Stomach (tissue), 9 donors: ENCODE data around the gene LOXL3. TPM values are rescaled to one million over a fixed set of nuclear protein-coding genes. Genes with fewer than 3 reads are reported as not detected.

ENCODE experiments used
- DNase-seq, 2 donors: peaks; one replicate each; pipeline versions ENCODE4 v3.0.0 to v3.0.0-alpha.2; 2013 to 2019
- H3K27ac ChIP-seq, 5 donors: fragments of 200-600 bp in 4 of 5; sonication (generic) in 4 of 5; one replicate each; pipeline ENCODE4 v1.5.1; 2013 to 2019; ENCODE audit warnings: mild to moderate bottlenecking in 1 of 5, moderate library complexity in 1 of 5
- H3K27me3 ChIP-seq, 3 donors: fragments of 200-600 bp; sonication (generic); one replicate each; pipeline ENCODE4 v1.5.1; 2017 to 2019; ENCODE audit warnings: mixed run types in 1 of 3
- H3K36me3 ChIP-seq, 4 donors: fragments of 200-600 bp; sonication (generic); 1 replicate in 3 of 4; 2 replicates in 1 of 4; pipeline ENCODE4 v1.5.1; 2016 to 2019
- H3K4me1 ChIP-seq, 4 donors: fragments of 200-600 bp; sonication (generic); one replicate each; pipeline ENCODE4 v1.5.1; 2016 to 2019
- H3K4me3 ChIP-seq, 4 donors: fragments of 200-600 bp; sonication (generic) in 3 of 4; one replicate each; pipeline ENCODE4 v1.5.1; 2016 to 2019; ENCODE audit warnings: mild to moderate bottlenecking in 1 of 4
- H3K9me3 ChIP-seq, 4 donors: fragments of 200-600 bp; sonication (generic); one replicate each; pipeline ENCODE4 v1.5.1; 2016 to 2019
- EP300 ChIP-seq: sonication (generic); formaldehyde crosslinking; IDR thresholded peaks from one replicate; pipeline ENCODE4 v1.6.1; 2017; ENCODE audit warnings: antibody characterized with exemption
- POLR2A ChIP-seq, 4 donors: fragments of 450-650 bp; IDR thresholded peaks; one replicate each; pipeline ENCODE4 v1.6.1; 2016; ENCODE audit warnings: antibody characterized with exemption in 4 of 4, control low read depth in 2 of 4, mild to moderate bottlenecking in 1 of 4, moderate library complexity in 1 of 4
- POLR2AphosphoS5 ChIP-seq, 3 donors: sonication (generic); formaldehyde crosslinking; IDR thresholded peaks; one replicate each; pipeline ENCODE4 v1.6.1; 2016; ENCODE audit warnings: antibody characterized with exemption in 3 of 3
- WGBS, 5 donors: extraction: QIAGEN DNeasy Blood & Tissue Kit in 3 of 5; methylation state at CpG; one replicate each; pipeline versions ENCODE4 v1.1.5 to v1.1.7; 2013 to 2018; 5-methylcytosine and 5-hydroxymethylcytosine counted together
- intact Hi-C: fragments of 100-400 bp; cut with DNase I; formaldehyde crosslinking; loops from one replicate; pipeline ENCODE4 v1.15.1; 2023; ENCODE audit warnings: low total_unique reads
- polyA plus RNA-seq, 3 donors: library from polyadenylated mRNA; stranded (reverse); fragments of 200-250 nt; gene quantifications; one replicate each; pipeline ENCODE4 v1.2.3, GENCODE V29; 2013
- total RNA-seq, 5 donors: library from RNA; depleted of rRNA; stranded (reverse); fragments of >200 nt; gene quantifications; one replicate each; pipeline versions ENCODE4 v1.1.0 to v1.2.3, GENCODE V29; 2014 to 2016
- TF ChIP-seq, protein P1 (sequence below), 7 experiments: fragments of 450-650 bp in 4 of 7; fragments of 200-600 bp in 3 of 7; sonication (generic) in 3 of 7; IDR thresholded peaks; one replicate each; pipeline ENCODE4 v1.5.1; 2016 to 2019; ENCODE audit warnings: antibody characterized with exemption in 7 of 7, control low read depth in 2 of 7, mild to moderate bottlenecking in 1 of 7
- donor health status: healthy with polysubstance abuse.
- donor health status: Bipolar disorder and iron deficiency.
- donor health status: healthy.

LOXL3 gene
- total and polyA plus RNA-seq, 8 donors: 0.76 to 49.0 (median 1.4) TPM

DNA sequence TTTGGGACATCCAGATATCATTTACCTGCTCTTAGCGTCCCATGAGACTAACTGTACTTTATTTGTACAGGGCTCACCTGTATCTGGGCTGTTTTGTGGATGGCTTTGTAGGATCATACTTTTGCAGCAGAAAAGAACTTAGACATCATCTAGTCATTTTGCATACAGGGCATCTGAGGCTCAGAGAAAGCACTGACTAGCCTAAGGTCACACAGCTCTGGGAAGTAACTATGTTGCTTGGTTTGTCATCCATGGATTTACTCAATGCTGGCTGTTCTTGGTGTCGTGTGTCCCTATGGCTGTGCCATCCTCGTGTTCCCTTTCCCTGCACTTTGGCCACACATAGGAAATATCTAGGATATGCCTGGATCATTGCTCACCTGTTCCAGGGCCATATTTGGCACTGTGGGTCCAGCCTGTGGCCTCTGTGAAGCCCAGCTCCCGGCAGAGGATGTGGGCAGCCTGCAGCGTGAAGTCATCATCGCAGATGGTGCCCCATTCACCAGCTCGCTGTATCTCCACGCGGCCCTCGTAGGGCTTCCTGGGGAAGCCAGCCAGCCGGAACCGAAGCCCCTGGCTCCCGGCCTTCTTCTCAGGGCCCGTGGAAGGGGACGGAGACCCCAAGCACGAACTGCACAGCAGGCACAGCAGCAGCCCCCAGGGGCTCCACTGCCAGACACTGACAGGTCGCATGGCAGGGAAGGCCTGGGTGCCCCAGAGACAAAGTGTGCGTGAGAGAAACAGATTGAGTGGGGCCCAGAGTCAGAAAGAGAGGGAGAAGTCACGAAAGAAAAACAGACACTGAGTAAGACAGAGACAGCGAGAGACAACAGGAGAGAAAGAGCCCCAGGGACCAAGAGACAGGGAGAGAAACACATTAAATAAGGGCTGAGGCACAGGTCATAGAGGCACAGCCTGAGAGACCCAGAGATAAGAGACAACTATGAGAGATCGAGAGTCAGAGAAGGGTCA, 1.5 kb downstream of the LOXL3 start:
- TF ChIP-seq, protein P1, sequence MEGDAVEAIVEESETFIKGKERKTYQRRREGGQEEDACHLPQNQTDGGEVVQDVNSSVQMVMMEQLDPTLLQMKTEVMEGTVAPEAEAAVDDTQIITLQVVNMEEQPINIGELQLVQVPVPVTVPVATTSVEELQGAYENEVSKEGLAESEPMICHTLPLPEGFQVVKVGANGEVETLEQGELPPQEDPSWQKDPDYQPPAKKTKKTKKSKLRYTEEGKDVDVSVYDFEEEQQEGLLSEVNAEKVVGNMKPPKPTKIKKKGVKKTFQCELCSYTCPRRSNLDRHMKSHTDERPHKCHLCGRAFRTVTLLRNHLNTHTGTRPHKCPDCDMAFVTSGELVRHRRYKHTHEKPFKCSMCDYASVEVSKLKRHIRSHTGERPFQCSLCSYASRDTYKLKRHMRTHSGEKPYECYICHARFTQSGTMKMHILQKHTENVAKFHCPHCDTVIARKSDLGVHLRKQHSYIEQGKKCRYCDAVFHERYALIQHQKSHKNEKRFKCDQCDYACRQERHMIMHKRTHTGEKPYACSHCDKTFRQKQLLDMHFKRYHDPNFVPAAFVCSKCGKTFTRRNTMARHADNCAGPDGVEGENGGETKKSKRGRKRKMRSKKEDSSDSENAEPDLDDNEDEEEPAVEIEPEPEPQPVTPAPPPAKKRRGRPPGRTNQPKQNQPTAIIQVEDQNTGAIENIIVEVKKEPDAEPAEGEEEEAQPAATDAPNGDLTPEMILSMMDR (IDR thresholded peaks at IDR 0.05): no peak
- TF ChIP-seq EP300: no peak
- TF ChIP-seq POLR2AphosphoS5 (IDR thresholded peaks at IDR 0.05): no peak
- Histone ChIP-seq H3K27me3 (peaks cover 0 to 5% (median 0%) of the 10 kb centered on the region in 3 donors), H3K27ac (no peak overlapping the region), H3K4me1 (peaks cover 14 to 66% (median 43%) of the 10 kb centered on the region in 4 donors), H3K4me3 (no peak overlapping the region), H3K36me3 (peaks cover 8 to 14% (median 10%) of the 10 kb centered on the region in 4 donors), H3K9me3 (no peaks in the 10 kb centered on the region)
- intact Hi-C loops: no loop called here
- no peak for DNase-seq
- WGBS, 5 donors: 78 to 90% (median 85%) methylated on average over 12 to 21 of the region's 21 CpGs

- peaks cover 0 to 5% (median 0%) of the 10 kb centered on the region in 3 donors for H3K27me3 ChIP-seq
- H3K4me1 ChIP-seq: peaks cover 14 to 59% (median 43%) of the 10 kb centered on the region in 4 donors
- TF ChIP-seq POLR2AphosphoS5 (IDR thresholded peaks at IDR 0.05) (no peak), POLR2A (IDR thresholded peaks at IDR 0.05) (no peak), EP300 (no peak)
- TF ChIP-seq, protein P1 (IDR thresholded peaks at IDR 0.05): no peak
- H3K36me3 ChIP-seq: peaks cover 3 to 8% (median 4%) of the 10 kb centered on the region in 4 donors
- DNase-seq: no peak
- intact Hi-C loops: no loop called here
- no peak overlapping the region for H3K27ac ChIP-seq
- no peaks in the 10 kb centered on the region for H3K9me3 ChIP-seq
- no peak overlapping the region for H3K4me3 ChIP-seq
Measured at GRCh38 chr2:74551530-74551929, 2.2 kb downstream of the LOXL3 start.

DNA sequence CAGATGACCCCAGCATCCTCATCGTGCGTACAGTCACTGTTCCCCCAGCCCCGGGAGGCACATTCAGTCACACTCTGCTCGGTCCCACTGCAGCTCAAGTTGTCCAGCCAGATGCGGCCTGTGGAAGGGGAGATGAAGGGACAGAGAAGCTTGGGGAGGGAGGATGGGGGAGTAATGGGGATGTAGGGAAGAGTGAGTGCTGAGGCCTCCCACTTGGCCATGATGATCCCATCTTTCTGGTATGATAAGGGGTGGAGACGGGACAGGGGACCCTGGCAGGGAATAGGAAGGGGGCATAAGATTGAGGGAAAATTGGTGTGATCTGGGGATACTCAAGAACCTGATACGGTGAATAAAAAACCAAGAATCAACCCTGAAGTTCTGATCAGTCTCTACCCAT, 3.5 kb downstream of the LOXL3 start:
- Histone ChIP-seq H3K27me3 (peaks cover 0 to 5% (median 0%) of the 10 kb centered on the region in 3 donors), H3K4me3 (no peak overlapping the region), H3K9me3 (no peaks in the 10 kb centered on the region), H3K27ac (no peak overlapping the region), H3K4me1 (peaks cover 14 to 46% (median 36%) of the 10 kb centered on the region in 4 donors), H3K36me3 (no peaks in the 10 kb centered on the region)
- no peak for DNase-seq
- 89 to 91% (median 91%) methylated on average over 7 of the region's 7 CpGs for WGBS, 5 donors
- TF ChIP-seq POLR2AphosphoS5 (IDR thresholded peaks at IDR 0.05): no peak
- TF ChIP-seq POLR2A (IDR thresholded peaks at IDR 0.05): no peak
- TF ChIP-seq EP300: no peak
- TF ChIP-seq, protein P1 (IDR thresholded peaks at IDR 0.05): no peak
- intact Hi-C loops: no loop called here

- peak overlapping the region; percentile 71 to 80 (median 76) for H3K27ac ChIP-seq
- H3K4me1 ChIP-seq: peaks cover 14 to 43% (median 29%) of the 10 kb centered on the region in 4 donors
- no peaks in the 10 kb centered on the region for H3K9me3 ChIP-seq
- intact Hi-C loops: no loop called here
- DNase-seq: peak; percentile 70 to 90
- no peaks in the 10 kb centered on the region for H3K36me3 ChIP-seq
- H3K4me3 ChIP-seq: peak overlapping the region; percentile 47 to 63 (median 59)
- WGBS, 5 donors: 3 to 10% (median 4%) methylated on average over 18 to 85 of the region's 85 CpGs
- TF ChIP-seq, protein P1 (IDR thresholded peaks at IDR 0.05): no peak
- no peak for TF ChIP-seq EP300
- TF ChIP-seq POLR2A (IDR thresholded peaks at IDR 0.05): no peak
- peak in 1 of 3 donors; percentile 33 for TF ChIP-seq POLR2AphosphoS5 (IDR thresholded peaks at IDR 0.05)
- peaks cover 0 to 5% (median 0%) of the 10 kb centered on the region in 3 donors for H3K27me3 ChIP-seq
Measured at GRCh38 chr2:74548900-74549826, 4.6 kb downstream of the LOXL3 start.
